GM19193 (cell line): ENCODE results near the gene IGF2.

Source experiments
- POLR2A ChIP-seq: IDR thresholded peaks from 4 replicates; pipeline ENCODE4 v1.6.1; 2011; ENCODE audit not compliant: insufficient read depth, insufficient read length; ENCODE audit errors: extremely low read depth

The IGF2 gene

GRCh38 chr11:2115308-2115707 is 23.9 kb downstream of the IGF2 start:
- no peak for TF ChIP-seq POLR2A

- TF ChIP-seq POLR2A = no peak
These were observed 24.6 kb downstream of the IGF2 start for GRCh38 chr11:2114430-2115241.

- no peak for TF ChIP-seq POLR2A
These were observed 25.4 kb downstream of the IGF2 start for GRCh38 chr11:2113776-2114175.

- no peak for TF ChIP-seq POLR2A
These were observed 28.7 kb downstream of the IGF2 start for GRCh38 chr11:2110521-2110920.

- TF ChIP-seq POLR2A = no peak
These were observed 29.6 kb downstream of the IGF2 start for GRCh38 chr11:2109541-2110019.

- TF ChIP-seq POLR2A = no peak
These were observed 30.3 kb downstream of the IGF2 start for GRCh38 chr11:2108675-2109491.

- no peak for TF ChIP-seq POLR2A
These were observed 31.1 kb downstream of the IGF2 start for GRCh38 chr11:2107941-2108630.

GRCh38 chr11:2107521-2107920 is 31.7 kb downstream of the IGF2 start:
- no peak for TF ChIP-seq POLR2A

- TF ChIP-seq POLR2A = no peak
These were observed 32.5 kb downstream of the IGF2 start for GRCh38 chr11:2106583-2107209.

- no peak for TF ChIP-seq POLR2A
These were observed 33.7 kb downstream of the IGF2 start for GRCh38 chr11:2105511-2105910.

GRCh38 chr11:2104524-2105440 is 34.4 kb downstream of the IGF2 start:
- no peak for TF ChIP-seq POLR2A

GRCh38 chr11:2103668-2104523 is 35.3 kb downstream of the IGF2 start:
- no peak for TF ChIP-seq POLR2A

- TF ChIP-seq POLR2A = no peak
These were observed 36.3 kb downstream of the IGF2 start for GRCh38 chr11:2102883-2103213.
